AG04450 (cell line): ENCODE results near the gene KCNN3. TPM values are rescaled to one million over a fixed set of nuclear protein-coding genes. Genes with fewer than 3 reads are reported as not detected.

Source experiments
- CTCF ChIA-PET: fragments of 300-600, 350-600 bp; formaldehyde crosslinking; extraction: SDS; loops from one replicate; lab custom pipeline; 2022; ENCODE audit warnings: antibody characterized with exemption, inconsistent platforms; lab: Charles Lee
- POLR2A ChIA-PET: fragments of 350-600 bp; formaldehyde crosslinking; extraction: SDS; loops from one replicate; lab custom pipeline; 2021; ENCODE audit warnings: antibody characterized with exemption, inconsistent platforms; lab: Yijun Ruan, JAX
- DNase-seq: peaks from one replicate; pipeline ENCODE4 v3.0.0-alpha.2; 2011; ENCODE audit warnings: low read depth, low spot score
- H3K27ac ChIP-seq: one replicate; pipeline ENCODE4 v1.5.1; 2012; ENCODE audit warnings: low read depth, low read length, control low read depth
- H3K27me3 ChIP-seq: one replicate; pipeline ENCODE4 v1.6.0; 2012; ENCODE audit warnings: low read length; ENCODE audit not compliant: control insufficient read depth, insufficient read depth
- H3K4me3 ChIP-seq: 2 replicates; pipeline ENCODE4 v1.5.1; 2011; ENCODE audit warnings: mild to moderate bottlenecking, low read depth, low read length, control low read depth
- H3K9me3 ChIP-seq: 2 replicates; pipeline ENCODE4 v1.5.1; 2012; ENCODE audit warnings: low read length; ENCODE audit not compliant: control insufficient read depth, insufficient read depth
- polyA plus RNA-seq: library from polyadenylated mRNA; depleted of rRNA; stranded (reverse); fragments of >200 nt; gene quantifications from 2 replicates; pipeline ENCODE4 v1.2.3, GENCODE V29; 2011
- TF ChIP-seq, protein P1 (sequence below): IDR thresholded peaks from 2 replicates; pipeline ENCODE4 v1.5.1; 2011; ENCODE audit warnings: low read depth, low read length, control low read depth, inconsistent platforms

KCNN3 gene
- polyA plus RNA-seq, 1 experiment, result 0.09 TPM

DNA sequence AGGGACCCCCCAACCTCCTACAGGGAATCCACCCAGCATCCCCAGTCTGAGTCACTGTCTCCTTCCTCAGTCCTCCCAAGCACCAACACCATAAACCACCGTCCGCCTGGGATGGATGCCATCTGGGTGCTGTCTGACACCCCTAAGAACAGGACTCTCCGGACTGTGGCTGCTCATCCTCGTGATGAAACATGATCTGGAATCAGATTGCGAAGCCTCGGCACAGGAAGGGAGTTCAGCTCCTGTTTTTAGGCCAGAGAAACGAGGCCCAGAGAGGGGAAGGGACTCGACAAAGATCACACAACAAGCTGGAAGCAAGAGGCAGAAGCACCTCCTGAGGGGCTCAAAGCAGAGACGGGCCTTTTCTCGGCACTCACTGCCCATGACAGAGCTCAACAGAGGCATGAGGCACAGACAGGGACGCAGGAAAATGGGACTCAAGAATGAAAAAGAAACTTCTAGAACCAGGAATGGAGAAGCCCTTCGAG is 8.4 kb downstream of the KCNN3 start:
- Histone ChIP-seq H3K27me3 (peaks cover 2% of the 10 kb centered on the region), H3K27ac (peak overlapping the region; percentile 21), H3K4me3 (no peak overlapping the region), H3K9me3 (no peaks in the 10 kb centered on the region)
- ChIA-PET POLR2A (interaction anchor here (0.6 kb wide), 1 partner anchor 40 kb away, joined by 3 read pairs; no protein-coding TSS in a partner anchor), CTCF (interaction anchor here (0.5 to 2.2 kb wide), 6 partner anchors 13 to 316 kb away, joined by 3 to 6 read pairs (median 4); no protein-coding TSS in a partner anchor)
- TF ChIP-seq, protein P1, sequence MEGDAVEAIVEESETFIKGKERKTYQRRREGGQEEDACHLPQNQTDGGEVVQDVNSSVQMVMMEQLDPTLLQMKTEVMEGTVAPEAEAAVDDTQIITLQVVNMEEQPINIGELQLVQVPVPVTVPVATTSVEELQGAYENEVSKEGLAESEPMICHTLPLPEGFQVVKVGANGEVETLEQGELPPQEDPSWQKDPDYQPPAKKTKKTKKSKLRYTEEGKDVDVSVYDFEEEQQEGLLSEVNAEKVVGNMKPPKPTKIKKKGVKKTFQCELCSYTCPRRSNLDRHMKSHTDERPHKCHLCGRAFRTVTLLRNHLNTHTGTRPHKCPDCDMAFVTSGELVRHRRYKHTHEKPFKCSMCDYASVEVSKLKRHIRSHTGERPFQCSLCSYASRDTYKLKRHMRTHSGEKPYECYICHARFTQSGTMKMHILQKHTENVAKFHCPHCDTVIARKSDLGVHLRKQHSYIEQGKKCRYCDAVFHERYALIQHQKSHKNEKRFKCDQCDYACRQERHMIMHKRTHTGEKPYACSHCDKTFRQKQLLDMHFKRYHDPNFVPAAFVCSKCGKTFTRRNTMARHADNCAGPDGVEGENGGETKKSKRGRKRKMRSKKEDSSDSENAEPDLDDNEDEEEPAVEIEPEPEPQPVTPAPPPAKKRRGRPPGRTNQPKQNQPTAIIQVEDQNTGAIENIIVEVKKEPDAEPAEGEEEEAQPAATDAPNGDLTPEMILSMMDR, result no peak
- DNase-seq, result peak; percentile 52

DNA sequence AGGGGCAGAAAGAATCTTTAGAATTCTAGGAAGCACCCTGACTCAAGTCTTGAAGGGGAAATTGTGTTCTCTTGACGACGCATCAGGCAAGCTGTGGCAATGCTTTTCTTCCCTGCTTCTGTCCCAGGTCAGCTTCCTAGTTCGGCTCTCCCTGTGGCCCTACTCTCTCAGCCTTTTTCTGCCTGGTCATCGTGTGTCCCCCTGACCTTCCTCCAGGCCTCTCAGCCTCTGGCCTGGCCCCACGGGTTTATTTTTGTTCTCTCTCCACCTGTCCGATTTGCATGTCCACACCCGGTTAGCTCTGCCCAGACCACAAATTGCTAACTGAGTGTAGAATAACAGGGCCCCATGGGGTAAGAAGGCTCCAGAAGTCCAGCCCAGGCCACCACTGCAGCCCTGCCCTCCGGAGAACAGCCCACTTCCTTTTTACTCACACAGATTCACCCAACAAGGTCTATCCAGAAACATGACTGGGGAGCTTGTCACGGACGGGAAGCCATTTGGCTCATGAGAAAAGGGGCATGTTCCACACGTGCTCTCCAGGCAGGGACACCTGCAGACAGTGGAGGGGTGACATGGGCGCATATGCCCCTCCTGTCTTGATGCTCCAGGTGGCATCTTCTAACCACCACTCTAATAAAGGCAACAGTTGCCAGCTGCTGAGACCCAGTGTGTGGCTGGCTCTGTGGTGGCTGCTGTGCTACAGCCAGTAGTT is 9.8 kb downstream of the KCNN3 start:
- TF ChIP-seq, protein P1, result no peak
- Histone ChIP-seq H3K27me3 (peaks cover 2% of the 10 kb centered on the region), H3K27ac (no peak overlapping the region), H3K9me3 (no peaks in the 10 kb centered on the region), H3K4me3 (no peak overlapping the region)
- ChIA-PET CTCF (interaction anchor here (1.3 to 1.7 kb wide), 2 partner anchors 16 to 18 kb away, joined by 4 read pairs; no protein-coding TSS in a partner anchor), POLR2A (interaction anchor here (0.5 to 0.7 kb wide), 2 partner anchors 8 to 234 kb away, joined by 3 to 6 read pairs; no protein-coding TSS in a partner anchor)
- no peak for DNase-seq

DNA sequence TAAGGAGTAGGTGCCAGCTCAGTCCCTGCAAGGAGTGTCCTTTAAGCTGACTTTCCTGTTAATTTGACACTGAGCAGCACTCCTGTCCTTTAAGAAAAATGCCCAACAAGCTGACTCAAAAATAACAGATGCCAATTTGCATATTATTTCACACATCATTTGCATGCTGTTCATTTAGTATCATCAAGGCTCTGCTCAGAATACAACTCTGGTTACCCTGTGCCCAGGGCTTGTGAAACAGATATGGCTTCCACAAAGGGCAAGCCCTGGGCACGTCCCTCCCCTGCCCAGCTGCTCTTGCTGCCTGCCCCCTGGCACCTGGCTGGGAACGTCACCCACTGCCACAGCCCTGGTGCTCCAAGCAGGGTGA is 10.3 kb downstream of the KCNN3 start:
- POLR2A ChIA-PET, result interaction anchor here (0.5 kb wide), 1 partner anchor 96 kb away, joined by 3 read pairs; the partner anchor contains the start of gene PBXIP1
- peaks cover 2% of the 10 kb centered on the region for H3K27me3 ChIP-seq
- CTCF ChIA-PET, result interaction anchor here (1.3 to 1.7 kb wide), 2 partner anchors 17 to 18 kb away, joined by 4 read pairs; no protein-coding TSS in a partner anchor
- H3K27ac ChIP-seq, result no peak overlapping the region
- no peaks in the 10 kb centered on the region for H3K9me3 ChIP-seq
- TF ChIP-seq, protein P1, result no peak
- no peak for DNase-seq
- no peak overlapping the region for H3K4me3 ChIP-seq

DNA sequence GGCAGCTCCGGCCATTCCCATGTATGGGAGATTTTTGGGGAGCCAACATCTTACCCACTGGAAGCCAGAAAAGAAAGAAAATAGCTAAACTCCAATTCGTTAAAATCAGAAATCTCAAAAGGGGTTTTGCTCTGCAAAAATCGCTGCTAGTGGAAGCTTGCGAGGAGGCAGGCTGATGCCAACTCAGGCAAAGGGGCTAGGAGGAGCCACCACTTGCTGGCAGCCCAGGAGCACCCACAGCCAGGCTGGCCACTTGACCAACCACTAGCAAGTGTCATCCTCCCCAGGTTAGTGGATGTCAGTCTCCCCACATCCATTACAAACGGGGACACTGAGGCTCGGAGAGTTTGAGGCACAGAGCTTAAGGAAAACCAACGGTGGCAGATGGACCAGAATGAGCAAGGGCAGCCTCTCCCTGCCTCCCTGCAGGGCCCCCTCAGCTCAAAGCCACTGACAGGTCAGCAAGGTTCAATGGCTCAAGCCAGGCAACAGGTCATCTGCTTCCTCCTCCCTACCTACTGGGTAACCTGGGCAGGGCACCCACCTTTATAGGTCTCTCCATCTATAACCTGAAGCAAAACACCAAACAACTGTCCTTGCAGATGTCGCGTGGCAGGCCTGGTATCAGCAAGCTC is 10.8 kb downstream of the KCNN3 start:
- H3K27ac ChIP-seq, result no peak overlapping the region
- no peak for DNase-seq
- no peak overlapping the region for H3K4me3 ChIP-seq
- TF ChIP-seq, protein P1, result no peak
- ChIA-PET CTCF (interaction anchor here (1.3 to 1.7 kb wide), 2 partner anchors 17 to 19 kb away, joined by 4 read pairs; no protein-coding TSS in a partner anchor), POLR2A (interaction anchor here (0.5 kb wide), 1 partner anchor 96 kb away, joined by 3 read pairs; the partner anchor contains the start of gene PBXIP1)
- H3K9me3 ChIP-seq, result no peaks in the 10 kb centered on the region
- H3K27me3 ChIP-seq, result peaks cover 2% of the 10 kb centered on the region
